Measurements from ENCODE around the gene SUPV3L1.

- TF ChIP-seq CTCF (IDR thresholded peaks at IDR 0.05) = no peak
- no peak for TF ChIP-seq POLR2A (IDR thresholded peaks at IDR 0.05)
Observed at GRCh38 chr10:69241575-69241974, 61.5 kb downstream of the SUPV3L1 start.
